ENCODE measurements around the gene OR4F6.
"Not testable (repeated sequence)": the region's sequence is repeated elsewhere in the genome, so short reads cannot be mapped to it uniquely, and the experiment has no call there.

Gene OR4F6

DNA sequence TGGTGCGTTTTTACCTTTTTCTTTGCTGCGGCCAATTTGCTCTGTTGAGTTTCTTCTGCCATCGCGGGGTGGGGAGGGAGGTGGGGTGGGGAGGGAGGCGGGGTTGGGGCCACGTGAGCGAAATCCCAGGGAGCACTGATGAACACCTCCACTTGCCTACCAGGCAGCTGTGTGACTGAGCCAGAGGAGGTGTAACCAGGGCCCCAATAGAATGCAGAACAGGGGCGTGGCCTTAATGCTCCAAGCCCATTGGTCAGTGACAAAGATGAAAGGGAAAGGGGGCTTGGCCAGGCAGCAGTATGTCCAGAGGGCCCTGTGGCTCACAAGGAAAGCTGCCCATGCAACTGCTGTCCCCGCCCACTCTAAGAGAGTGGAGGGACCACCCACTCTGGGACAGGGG is 21.4 kb upstream of the OR4F6 start:
- TF ChIP-seq, protein P1, sequence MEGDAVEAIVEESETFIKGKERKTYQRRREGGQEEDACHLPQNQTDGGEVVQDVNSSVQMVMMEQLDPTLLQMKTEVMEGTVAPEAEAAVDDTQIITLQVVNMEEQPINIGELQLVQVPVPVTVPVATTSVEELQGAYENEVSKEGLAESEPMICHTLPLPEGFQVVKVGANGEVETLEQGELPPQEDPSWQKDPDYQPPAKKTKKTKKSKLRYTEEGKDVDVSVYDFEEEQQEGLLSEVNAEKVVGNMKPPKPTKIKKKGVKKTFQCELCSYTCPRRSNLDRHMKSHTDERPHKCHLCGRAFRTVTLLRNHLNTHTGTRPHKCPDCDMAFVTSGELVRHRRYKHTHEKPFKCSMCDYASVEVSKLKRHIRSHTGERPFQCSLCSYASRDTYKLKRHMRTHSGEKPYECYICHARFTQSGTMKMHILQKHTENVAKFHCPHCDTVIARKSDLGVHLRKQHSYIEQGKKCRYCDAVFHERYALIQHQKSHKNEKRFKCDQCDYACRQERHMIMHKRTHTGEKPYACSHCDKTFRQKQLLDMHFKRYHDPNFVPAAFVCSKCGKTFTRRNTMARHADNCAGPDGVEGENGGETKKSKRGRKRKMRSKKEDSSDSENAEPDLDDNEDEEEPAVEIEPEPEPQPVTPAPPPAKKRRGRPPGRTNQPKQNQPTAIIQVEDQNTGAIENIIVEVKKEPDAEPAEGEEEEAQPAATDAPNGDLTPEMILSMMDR (conservative IDR thresholded peaks at IDR 0.05; ENCODE audit: low read depth, low read length), result no peak
- DNase-seq (ENCODE audit: low read depth), result no peak
- H3K4me3 ChIP-seq (ENCODE audit: low read length), result no peak overlapping the region

- H3K4me3 ChIP-seq (ENCODE audit: low read length), result no peak overlapping the region
- TF ChIP-seq, protein P1 (conservative IDR thresholded peaks at IDR 0.05; ENCODE audit: low read depth, low read length), result no peak
- no peak for DNase-seq (ENCODE audit: low read depth)
Measured at GRCh38 chr15:101784644-101785043, 18.7 kb upstream of the OR4F6 start.

GRCh38 chr15:101786422-101786821 is 16.9 kb upstream of the OR4F6 start:
- not testable (repeated sequence) for H3K4me3 ChIP-seq (ENCODE audit: low read length); DNase-seq (ENCODE audit: low read depth)

DNA sequence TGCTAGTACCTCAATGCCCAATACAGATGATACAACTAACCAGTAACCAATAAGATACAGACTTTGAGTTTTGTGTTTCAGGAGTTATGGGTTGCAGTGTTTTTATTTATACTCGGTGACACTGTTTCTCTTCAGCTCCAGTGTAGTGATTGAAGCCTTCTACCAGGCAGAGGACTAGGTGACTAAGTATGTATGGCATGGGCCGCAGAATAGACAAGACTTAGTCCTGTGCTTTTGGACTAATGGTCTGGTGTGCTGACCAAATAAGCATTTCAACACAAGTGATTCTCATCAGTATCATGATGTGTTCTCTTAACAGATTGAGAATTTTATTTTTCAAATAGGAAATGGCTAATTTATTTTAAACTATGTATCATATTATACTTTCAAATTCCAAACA is 15.3 kb upstream of the OR4F6 start:
- H3K4me3 ChIP-seq (ENCODE audit: low read length); DNase-seq (ENCODE audit: low read depth): not testable (repeated sequence)

- not testable (repeated sequence) for H3K4me3 ChIP-seq (ENCODE audit: low read length); DNase-seq (ENCODE audit: low read depth)
Measured at GRCh38 chr15:101788503-101789269, 14.6 kb upstream of the OR4F6 start.

DNA sequence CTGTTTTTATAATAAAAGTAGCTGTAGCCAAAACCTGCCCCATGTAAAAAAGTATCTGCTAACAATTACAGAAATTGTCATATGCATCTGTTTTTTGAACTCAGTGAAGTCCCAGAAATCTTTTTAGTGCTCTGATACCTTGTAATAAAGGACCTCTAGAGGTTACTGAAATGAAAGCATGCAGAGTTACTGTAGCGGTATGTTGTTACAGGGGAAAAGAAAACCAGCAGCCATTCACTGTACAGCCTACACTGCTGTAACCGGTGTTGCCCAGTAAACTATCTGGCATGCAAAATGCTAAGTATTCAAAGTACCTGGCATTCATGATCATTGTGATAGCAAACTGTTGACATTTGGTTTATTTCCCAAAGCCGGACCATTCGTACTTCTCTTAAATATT is 12.6 kb upstream of the OR4F6 start:
- not testable (repeated sequence) for H3K4me3 ChIP-seq (ENCODE audit: low read length); DNase-seq (ENCODE audit: low read depth)

DNA sequence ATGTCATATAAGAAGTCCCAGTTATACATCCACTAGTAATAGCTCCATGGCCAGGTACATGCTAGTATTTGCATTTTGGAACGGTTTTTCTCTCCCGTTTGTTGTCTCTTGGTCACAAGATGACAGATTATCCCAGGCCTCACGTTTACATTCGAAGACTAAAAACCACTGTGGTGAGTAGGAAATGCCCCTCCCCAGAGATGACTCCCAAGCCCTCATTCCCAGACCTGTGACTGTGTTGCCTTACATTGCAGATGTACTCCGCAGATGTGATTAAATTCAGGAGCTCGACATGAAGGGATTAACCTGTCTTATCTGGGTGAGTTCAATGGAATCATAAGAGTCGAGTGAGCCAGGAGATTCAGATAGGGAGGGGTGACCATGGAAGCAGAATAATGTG is 9.3 kb upstream of the OR4F6 start:
- DNase-seq (ENCODE audit: low read depth); H3K4me3 ChIP-seq (ENCODE audit: low read length): not testable (repeated sequence)

DNA sequence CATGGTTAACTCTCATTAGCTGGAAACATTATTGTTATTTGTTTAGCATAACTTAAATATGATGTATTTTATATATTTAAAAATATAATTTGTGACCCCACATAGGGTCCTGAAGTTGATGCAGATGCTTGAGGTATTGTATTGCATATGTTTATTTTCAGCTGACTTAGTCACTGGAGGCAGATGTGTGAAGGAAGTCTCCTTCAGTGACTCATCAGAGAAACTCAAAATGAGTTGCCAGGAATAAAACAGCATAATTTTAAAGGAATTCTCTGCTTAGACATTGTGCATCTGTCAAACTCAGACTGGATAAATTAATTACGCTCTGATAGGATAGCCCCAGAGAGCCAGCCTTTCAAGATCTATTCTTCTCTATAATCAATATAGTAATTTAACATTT is 7.9 kb upstream of the OR4F6 start:
- TF ChIP-seq, protein P1 (conservative IDR thresholded peaks at IDR 0.05; ENCODE audit: low read depth, low read length), result no peak
- no peak for DNase-seq (ENCODE audit: low read depth)
- H3K4me3 ChIP-seq (ENCODE audit: low read length), result no peak overlapping the region

- TF ChIP-seq, protein P1 (conservative IDR thresholded peaks at IDR 0.05; ENCODE audit: low read depth, low read length), result no peak
- no peak for DNase-seq (ENCODE audit: low read depth)
- H3K4me3 ChIP-seq (ENCODE audit: low read length), result no peak overlapping the region
Measured at GRCh38 chr15:101799665-101800064, 3.6 kb upstream of the OR4F6 start.

- H3K4me3 ChIP-seq (ENCODE audit: low read length), result no peak overlapping the region
- TF ChIP-seq, protein P1 (conservative IDR thresholded peaks at IDR 0.05; ENCODE audit: low read depth, low read length), result no peak
- DNase-seq (ENCODE audit: low read depth), result no peak
Measured at GRCh38 chr15:101801048-101801447, 2.3 kb upstream of the OR4F6 start.
